HL-60 (cell line): ENCODE data around the gene SPAG17.

Experiments
- CTCF ChIP-seq: IDR thresholded peaks from one replicate; pipeline ENCODE4 v1.5.1; 2011; ENCODE audit warnings: low read length, control low read depth, inconsistent platforms; ENCODE audit not compliant: insufficient read depth
- GABPA ChIP-seq: IDR thresholded peaks from 2 replicates; pipeline ENCODE4 v1.6.1; 2012; ENCODE audit warnings: low read depth
- POLR2AphosphoS5 ChIP-seq: IDR thresholded peaks from 2 replicates; pipeline ENCODE4 v1.6.1; 2012; ENCODE audit warnings: low read depth
- REST ChIP-seq: IDR thresholded peaks from 2 replicates; pipeline ENCODE4 v1.6.1; 2012; ENCODE audit warnings: low read depth; ENCODE audit not compliant: insufficient replicate concordance
- SPI1 ChIP-seq: IDR thresholded peaks from 2 replicates; pipeline ENCODE4 v1.6.1; 2012; ENCODE audit warnings: low read depth, mild to moderate bottlenecking, borderline replicate concordance

GRCh38 chr1:117933769-117934168 is 251.3 kb downstream of the SPAG17 start:
- TF ChIP-seq CTCF (no peak), POLR2AphosphoS5 (no peak), REST (no peak), GABPA (no peak), SPI1 (no peak)
